ENCODE data around the gene CCDC8.
"Not testable (repeated sequence)": the region's sequence is repeated elsewhere in the genome, so short reads cannot be mapped to it uniquely, and the experiment has no call there.

The CCDC8 gene

DNA sequence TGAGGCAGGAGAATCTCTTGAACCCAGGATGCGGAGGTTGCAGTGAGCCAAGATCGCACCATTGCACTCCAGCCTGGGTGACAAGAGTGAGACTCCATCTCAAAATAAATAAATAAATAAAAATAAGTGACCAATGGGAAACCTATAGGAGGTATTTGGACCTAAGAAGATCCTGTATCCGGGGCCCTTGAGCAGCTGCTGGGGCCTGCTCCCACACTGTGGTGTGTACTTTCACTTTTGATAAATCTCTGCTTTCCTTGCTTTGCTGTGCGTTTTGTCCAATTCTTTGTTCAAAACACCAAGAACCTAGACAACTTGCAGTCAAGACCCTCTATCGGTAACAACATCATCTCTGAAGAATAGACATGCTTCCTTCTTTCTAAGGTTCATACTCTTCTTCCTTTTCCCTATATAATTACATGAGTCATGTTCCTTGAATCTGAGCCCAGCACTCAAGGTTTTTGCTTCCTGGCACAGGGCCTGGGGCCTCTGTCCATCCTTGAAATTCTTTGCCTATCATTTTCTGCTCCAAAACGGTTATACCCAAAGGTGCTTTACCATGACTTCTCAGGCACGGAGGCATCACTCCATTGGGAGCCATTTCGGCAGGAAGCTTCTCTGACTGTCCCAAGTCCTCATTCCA is 29.6 kb upstream of the CCDC8 start:
- H3K4me1 Mint-ChIP-seq (ENCODE audit: low read depth) = peaks cover 6% of the 10 kb centered on the region
- H3K4me3 Mint-ChIP-seq = no peak overlapping the region
- no peaks in the 10 kb centered on the region for H3K9me3 Mint-ChIP-seq
- no peak overlapping the region for H3K27ac Mint-ChIP-seq
- no peaks in the 10 kb centered on the region for H3K36me3 Mint-ChIP-seq (ENCODE audit: low read depth)
- intact Hi-C loops (cut with micrococcal nuclease) = no loop called here
- peaks cover 17% of the 10 kb centered on the region for H3K27me3 Mint-ChIP-seq

DNA sequence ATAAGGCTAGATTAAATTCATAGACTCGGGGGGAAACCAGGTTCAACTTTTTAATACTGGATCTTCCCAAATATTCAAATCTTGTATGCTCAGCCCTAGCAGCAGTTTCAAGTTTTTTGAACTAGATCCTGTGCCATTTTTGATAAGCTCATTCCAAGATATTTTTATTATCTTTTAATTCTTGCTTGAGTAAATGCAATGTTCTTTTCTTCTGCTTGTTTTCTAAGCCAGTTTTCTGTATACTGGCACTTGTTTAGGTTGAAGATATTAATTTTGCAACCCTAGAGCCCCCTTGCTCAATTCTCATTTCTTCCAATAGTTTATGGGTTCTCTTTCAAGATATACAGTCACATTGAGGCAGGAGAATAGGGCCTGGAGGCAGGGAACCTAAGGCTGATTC is 28.5 kb upstream of the CCDC8 start:
- H3K4me3 Mint-ChIP-seq = no peak overlapping the region
- no peaks in the 10 kb centered on the region for H3K9me3 Mint-ChIP-seq
- peaks cover 6% of the 10 kb centered on the region for H3K4me1 Mint-ChIP-seq (ENCODE audit: low read depth)
- no peak overlapping the region for H3K27ac Mint-ChIP-seq
- H3K27me3 Mint-ChIP-seq = peaks cover 8% of the 10 kb centered on the region
- intact Hi-C loops (cut with micrococcal nuclease) = no loop called here
- H3K36me3 Mint-ChIP-seq (ENCODE audit: low read depth) = no peaks in the 10 kb centered on the region

- H3K9me3 Mint-ChIP-seq; H3K36me3 Mint-ChIP-seq (ENCODE audit: low read depth); H3K4me1 Mint-ChIP-seq (ENCODE audit: low read depth); H3K27ac Mint-ChIP-seq; intact Hi-C loops (cut with micrococcal nuclease); H3K4me3 Mint-ChIP-seq: not testable (repeated sequence)
- H3K27me3 Mint-ChIP-seq = peaks cover 21% of the 10 kb centered on the region
Observed at GRCh38 chr19:46435689-46436088, 22.3 kb upstream of the CCDC8 start.

DNA sequence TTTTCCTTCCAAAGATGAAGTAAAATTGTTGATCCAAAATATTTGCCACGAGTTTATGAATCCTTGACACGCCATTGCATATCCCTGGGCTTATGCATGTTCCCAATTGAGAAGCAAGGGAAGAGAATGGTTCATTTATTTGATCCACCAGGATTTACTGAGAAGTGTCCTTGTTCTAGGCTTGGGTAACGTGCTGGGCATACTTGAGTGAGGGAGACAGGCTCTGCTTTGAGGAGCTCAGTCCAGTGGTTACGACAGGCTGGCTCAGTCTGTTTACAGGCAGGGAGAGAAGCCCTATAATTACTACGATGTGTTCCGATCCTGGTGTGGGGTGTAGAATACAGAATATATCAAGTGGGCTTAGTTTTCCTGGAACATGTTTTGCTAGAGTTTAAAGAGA is 21.6 kb upstream of the CCDC8 start:
- intact Hi-C loops (cut with micrococcal nuclease) = no loop called here
- peaks cover 28% of the 10 kb centered on the region for H3K27me3 Mint-ChIP-seq

DNA sequence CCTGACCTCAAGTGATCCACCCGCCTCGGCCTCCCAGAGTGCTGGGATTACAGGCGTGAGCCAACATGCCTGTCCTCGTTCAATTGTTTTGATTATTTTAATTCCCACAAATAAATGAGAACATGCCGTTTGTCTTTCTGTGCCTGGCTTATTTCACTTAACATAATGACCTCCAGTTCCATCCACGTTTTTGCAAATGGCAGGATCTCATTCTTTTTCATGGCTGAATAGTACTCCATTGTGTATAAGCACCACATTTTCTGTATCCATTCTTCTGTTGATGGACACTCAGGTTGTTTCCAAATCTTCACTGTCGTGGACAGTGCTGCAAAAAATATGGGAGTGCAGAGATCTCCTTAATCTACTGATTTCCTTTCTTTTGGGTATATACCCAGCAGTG is 20.1 kb upstream of the CCDC8 start:
- peaks cover 42% of the 10 kb centered on the region for H3K27me3 Mint-ChIP-seq
- intact Hi-C loops (cut with micrococcal nuclease); H3K4me3 Mint-ChIP-seq: not testable (repeated sequence)

More for the DNA sequence above, 21.6 kb upstream of the CCDC8 start:
- Mint-ChIP-seq H3K4me1 (ENCODE audit: low read depth) (no peaks in the 10 kb centered on the region), H3K4me3 (no peak overlapping the region), H3K27ac (no peak overlapping the region), H3K36me3 (ENCODE audit: low read depth) (no peaks in the 10 kb centered on the region), H3K9me3 (no peaks in the 10 kb centered on the region)

DNA sequence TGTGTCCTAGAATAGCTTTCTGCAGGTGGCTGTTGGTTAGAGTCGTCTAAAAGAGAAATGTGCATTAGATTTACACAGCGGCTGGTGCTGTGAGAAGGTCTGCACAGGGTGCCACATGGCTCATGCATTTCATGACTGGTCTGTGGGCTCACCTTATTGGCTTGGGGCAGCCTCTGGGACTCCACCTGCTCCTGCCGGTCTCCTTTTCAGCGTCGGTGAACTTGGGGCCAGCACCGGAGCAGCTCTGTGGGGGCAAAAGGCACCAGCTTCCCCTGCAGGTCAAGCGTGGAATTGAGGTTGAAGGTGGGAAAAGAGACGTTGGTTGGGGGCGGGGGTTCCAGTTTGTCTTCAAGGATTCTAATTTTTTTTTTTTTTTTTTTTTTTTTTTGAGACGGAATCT is 18.5 kb upstream of the CCDC8 start:
- Mint-ChIP-seq H3K4me1 (ENCODE audit: low read depth) (peaks cover 10% of the 10 kb centered on the region), H3K4me3 (no peak overlapping the region), H3K36me3 (ENCODE audit: low read depth) (no peaks in the 10 kb centered on the region), H3K27me3 (peaks cover 56% of the 10 kb centered on the region), H3K9me3 (no peaks in the 10 kb centered on the region), H3K27ac (no peak overlapping the region)
- intact Hi-C loops (cut with micrococcal nuclease) = no loop called here

More for the DNA sequence above, 20.1 kb upstream of the CCDC8 start:
- not testable (repeated sequence) for H3K36me3 Mint-ChIP-seq (ENCODE audit: low read depth); H3K4me1 Mint-ChIP-seq (ENCODE audit: low read depth); H3K27ac Mint-ChIP-seq; H3K9me3 Mint-ChIP-seq

DNA sequence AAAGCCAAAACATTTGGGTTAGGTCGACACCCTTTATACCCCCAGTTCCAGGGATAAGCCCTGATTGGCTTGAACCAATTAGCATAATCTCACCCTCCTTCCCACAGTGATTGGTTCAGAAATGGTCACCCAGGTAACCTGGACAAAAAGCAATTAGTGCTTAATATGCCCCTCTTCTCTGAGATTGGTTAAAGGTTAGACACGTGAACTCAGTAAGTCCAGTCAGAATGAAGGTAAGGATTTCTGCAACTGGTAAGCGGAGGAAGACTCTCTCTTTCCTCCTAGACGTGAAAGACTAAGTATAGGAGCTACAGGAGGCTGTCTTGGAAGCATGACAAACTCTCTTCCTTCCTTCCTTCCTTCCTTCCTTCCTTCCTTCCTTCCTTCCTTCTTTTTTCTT is 16.6 kb upstream of the CCDC8 start:
- peaks cover 69% of the 10 kb centered on the region for H3K27me3 Mint-ChIP-seq
- intact Hi-C loops (cut with micrococcal nuclease) = no loop called here
- H3K4me1 Mint-ChIP-seq (ENCODE audit: low read depth) = peaks cover 15% of the 10 kb centered on the region
- no peaks in the 10 kb centered on the region for H3K36me3 Mint-ChIP-seq (ENCODE audit: low read depth)
- H3K27ac Mint-ChIP-seq = no peak overlapping the region
- no peak overlapping the region for H3K4me3 Mint-ChIP-seq
- no peaks in the 10 kb centered on the region for H3K9me3 Mint-ChIP-seq

- no peaks in the 10 kb centered on the region for H3K36me3 Mint-ChIP-seq (ENCODE audit: low read depth)
- no peaks in the 10 kb centered on the region for H3K9me3 Mint-ChIP-seq
- H3K27me3 Mint-ChIP-seq = peaks cover 77% of the 10 kb centered on the region
- H3K4me3 Mint-ChIP-seq = peak within 1 kb of the TSS; percentile 18
- no peak within 1 kb of the TSS for H3K27ac Mint-ChIP-seq
- H3K4me1 Mint-ChIP-seq (ENCODE audit: low read depth) = peaks cover 15% of the 10 kb centered on the region
- intact Hi-C loops (cut with micrococcal nuclease) = no loop called here
Observed at GRCh38 chr19:46428239-46429135, 15.1 kb upstream of the CCDC8 start, which contains the start of gene PNMA8C. Gene PNMA8C (minus strand): TSS chr19:46428936. CDS start chr19:46428359, 577 bp downstream.

GRCh38 chr19:46427518-46428045 is 14.2 kb upstream of the CCDC8 start:
- H3K27ac Mint-ChIP-seq = no peak overlapping the region
- intact Hi-C loops (cut with micrococcal nuclease) = no loop called here
- H3K4me3 Mint-ChIP-seq = no peak overlapping the region
- peaks cover 15% of the 10 kb centered on the region for H3K4me1 Mint-ChIP-seq (ENCODE audit: low read depth)
- no peaks in the 10 kb centered on the region for H3K36me3 Mint-ChIP-seq (ENCODE audit: low read depth)
- H3K9me3 Mint-ChIP-seq = no peaks in the 10 kb centered on the region
- H3K27me3 Mint-ChIP-seq = peaks cover 77% of the 10 kb centered on the region

DNA sequence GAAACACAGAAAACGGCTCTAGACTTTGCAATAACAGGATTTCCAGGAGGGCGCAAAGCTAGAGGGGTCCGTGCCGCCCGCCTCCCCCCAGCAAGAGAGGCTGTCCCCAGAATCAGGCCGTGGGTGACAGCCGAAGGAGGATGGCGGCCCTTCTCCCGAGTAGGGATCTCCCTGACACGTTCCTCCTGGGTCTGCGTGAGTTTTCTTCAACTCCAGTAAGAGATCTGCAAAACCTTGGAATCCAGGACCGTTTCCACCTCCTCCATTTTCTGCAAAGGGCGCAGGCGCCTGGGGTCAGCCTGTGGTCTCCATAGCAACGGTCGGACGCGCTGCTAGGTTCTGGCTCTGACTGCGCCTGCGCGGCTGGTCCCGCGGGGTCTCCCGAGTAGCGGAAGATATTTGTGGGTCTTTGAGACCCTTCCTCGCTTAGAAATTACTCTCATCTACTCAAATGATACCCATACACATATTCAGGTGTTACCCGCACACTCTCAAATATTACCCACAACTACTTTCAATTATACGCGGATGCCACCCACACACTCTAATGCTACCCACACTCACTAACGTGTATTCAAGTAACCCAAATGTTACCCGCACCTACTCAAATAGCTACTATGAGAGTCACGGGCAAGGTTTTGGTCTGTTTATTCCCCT is 13.3 kb upstream of the CCDC8 start:
- Mint-ChIP-seq H3K4me3 (no peak overlapping the region), H3K4me1 (ENCODE audit: low read depth) (peaks cover 15% of the 10 kb centered on the region)
- intact Hi-C loops (cut with micrococcal nuclease) = no loop called here

GRCh38 chr19:46426035-46426505 is 12.7 kb upstream of the CCDC8 start:
- Mint-ChIP-seq H3K4me3 (no peak overlapping the region), H3K27me3 (peaks cover 77% of the 10 kb centered on the region), H3K36me3 (ENCODE audit: low read depth) (no peaks in the 10 kb centered on the region), H3K4me1 (ENCODE audit: low read depth) (peaks cover 15% of the 10 kb centered on the region), H3K9me3 (no peaks in the 10 kb centered on the region), H3K27ac (no peak overlapping the region)
- intact Hi-C loops (cut with micrococcal nuclease) = no loop called here

More for the DNA sequence above, 13.3 kb upstream of the CCDC8 start:
- no peaks in the 10 kb centered on the region for H3K36me3 Mint-ChIP-seq (ENCODE audit: low read depth)
- no peak overlapping the region for H3K27ac Mint-ChIP-seq
- no peaks in the 10 kb centered on the region for H3K9me3 Mint-ChIP-seq
- H3K27me3 Mint-ChIP-seq = peaks cover 78% of the 10 kb centered on the region

GRCh38 chr19:46423188-46423587 is 9.8 kb upstream of the CCDC8 start:
- H3K4me3 Mint-ChIP-seq = no peak overlapping the region
- no peaks in the 10 kb centered on the region for H3K36me3 Mint-ChIP-seq (ENCODE audit: low read depth)
- H3K4me1 Mint-ChIP-seq (ENCODE audit: low read depth) = peaks cover 7% of the 10 kb centered on the region
- no peak overlapping the region for H3K27ac Mint-ChIP-seq
- H3K9me3 Mint-ChIP-seq = no peaks in the 10 kb centered on the region
- peaks cover 66% of the 10 kb centered on the region for H3K27me3 Mint-ChIP-seq
- intact Hi-C loops (cut with micrococcal nuclease) = no loop called here

DNA sequence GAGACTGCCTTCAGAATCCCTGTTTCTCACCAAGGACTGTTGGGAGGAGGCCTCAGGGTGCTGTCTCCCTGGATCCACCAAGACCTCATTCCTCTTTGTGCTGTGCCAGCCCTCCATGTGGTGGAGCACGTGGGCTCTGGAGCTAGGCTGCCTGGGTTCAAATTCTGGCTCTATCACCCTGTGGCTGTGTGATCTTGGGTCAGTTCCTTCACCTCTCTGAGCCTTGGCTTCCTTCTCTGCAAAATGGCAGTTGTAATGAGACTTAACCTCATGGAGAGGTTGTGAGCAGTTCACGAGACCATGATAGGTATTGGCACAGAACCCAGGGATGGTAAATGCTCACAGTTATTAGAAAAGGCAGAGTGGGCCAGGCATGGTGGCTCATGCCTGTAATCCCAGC is 9.0 kb upstream of the CCDC8 start:
- Mint-ChIP-seq H3K4me1 (ENCODE audit: low read depth) (peaks cover 7% of the 10 kb centered on the region), H3K4me3 (no peak overlapping the region), H3K9me3 (no peaks in the 10 kb centered on the region), H3K36me3 (ENCODE audit: low read depth) (no peaks in the 10 kb centered on the region), H3K27ac (no peak overlapping the region), H3K27me3 (peaks cover 65% of the 10 kb centered on the region)
- intact Hi-C loops (cut with micrococcal nuclease) = no loop called here

- no peak overlapping the region for H3K27ac Mint-ChIP-seq
- peaks cover 10% of the 10 kb centered on the region for H3K4me1 Mint-ChIP-seq (ENCODE audit: low read depth)
- H3K36me3 Mint-ChIP-seq (ENCODE audit: low read depth) = no peaks in the 10 kb centered on the region
- H3K4me3 Mint-ChIP-seq = no peak overlapping the region
- H3K9me3 Mint-ChIP-seq = no peaks in the 10 kb centered on the region
- intact Hi-C loops (cut with micrococcal nuclease) = no loop called here
- H3K27me3 Mint-ChIP-seq = peaks cover 63% of the 10 kb centered on the region
Observed at GRCh38 chr19:46420056-46420455, 6.7 kb upstream of the CCDC8 start.
